GM12878 (cell line): ENCODE data around the gene TLDC2. TPM values are rescaled to one million over a fixed set of nuclear protein-coding genes. Genes with fewer than 3 reads are reported as not detected.

Source experiments
- ATF3 ChIP-seq: IDR thresholded peaks from 2 replicates; pipeline ENCODE4 v1.6.1; 2011; ENCODE audit warnings: low read depth, mild to moderate bottlenecking, low read length, moderate library complexity, borderline replicate concordance; ENCODE audit errors: extremely low read depth
- BACH1 ChIP-seq: fragments of 450-650 bp; IDR thresholded peaks from 2 replicates; pipeline ENCODE4 v1.6.1; 2017; ENCODE audit warnings: mild to moderate bottlenecking, borderline replicate concordance
- CHD1 ChIP-seq: IDR thresholded peaks from 2 replicates; pipeline ENCODE4 v1.6.1; 2012; ENCODE audit warnings: low read depth, low read length, improper control_type of control experiment
- ESRRA ChIP-seq: IDR thresholded peaks from 2 replicates; pipeline ENCODE4 v1.6.1; 2012; ENCODE audit warnings: mild to moderate bottlenecking, low read length, improper control_type of control experiment
- ETV6 ChIP-seq, 2 experiments: fragments of 450-650 bp in 1 of 2; IDR thresholded peaks in 1 of 2; conservative IDR thresholded peaks in 1 of 2; 2 replicates each; pipeline ENCODE4 v1.6.1; 2014; ENCODE audit warnings: antibody characterized with exemption in 1 of 2, borderline replicate concordance in 1 of 2, low read depth in 1 of 2, mild to moderate bottlenecking in 1 of 2, moderate library complexity in 1 of 2
- FOS ChIP-seq: IDR thresholded peaks from 3 replicates; pipeline ENCODE4 v1.6.1; 2011; ENCODE audit warnings: borderline replicate concordance; ENCODE audit not compliant: insufficient read length; ENCODE audit errors: extremely low read depth
- GABPA ChIP-seq: IDR thresholded peaks from 2 replicates; pipeline ENCODE4 v1.6.1; 2014; ENCODE audit warnings: antibody characterized with exemption, low read depth, mild to moderate bottlenecking, inconsistent platforms
- HDGF ChIP-seq: fragments of 450-650 bp; IDR thresholded peaks from 2 replicates; pipeline ENCODE4 v1.6.1; 2016; ENCODE audit warnings: antibody characterized with exemption
- IKZF2 ChIP-seq, 2 experiments: fragments of 450-650 bp; IDR thresholded peaks; 2 replicates each; pipeline ENCODE4 v1.6.1; 2017; ENCODE audit warnings: mild to moderate bottlenecking in 2 of 2, moderate library complexity in 2 of 2
- LARP7 ChIP-seq: fragments of 450-650 bp; IDR thresholded peaks from 2 replicates; pipeline ENCODE4 v1.6.1; 2017; ENCODE audit warnings: mild to moderate bottlenecking
- NFIC ChIP-seq: IDR thresholded peaks from 2 replicates; pipeline ENCODE4 v1.6.1; 2012; ENCODE audit warnings: low read depth, mild to moderate bottlenecking, inconsistent platforms, low read length, moderate library complexity
- NRF1 ChIP-seq: conservative IDR thresholded peaks from 2 replicates; pipeline ENCODE4 v1.6.1; 2011; ENCODE audit warnings: mild to moderate bottlenecking, low read depth, low read length, improper control_type of control experiment
- PAX5 ChIP-seq: IDR thresholded peaks from 2 replicates; pipeline ENCODE4 v1.6.1; 2011; ENCODE audit warnings: low read depth, low read length, borderline replicate concordance
- RUNX3 ChIP-seq: IDR thresholded peaks from 2 replicates; pipeline ENCODE4 v1.6.1; 2012; ENCODE audit warnings: low read length, inconsistent platforms
- SMAD5 ChIP-seq: IDR thresholded peaks from 2 replicates; pipeline ENCODE4 v1.6.1; 2016; ENCODE audit warnings: antibody characterized with exemption, low read depth
- SMC3 ChIP-seq: IDR thresholded peaks from 2 replicates; pipeline ENCODE4 v1.6.1; 2011; ENCODE audit warnings: low read length, improper control_type of control experiment, borderline replicate concordance
- STAT1 ChIP-seq: fragments of 450-650 bp; conservative IDR thresholded peaks from 2 replicates; pipeline ENCODE4 v1.6.1; 2014; ENCODE audit warnings: antibody characterized with exemption, mild to moderate bottlenecking
- STAT3 ChIP-seq: IDR thresholded peaks from 2 replicates; pipeline ENCODE4 v1.6.1; 2011; ENCODE audit warnings: low read depth, low read length, improper control_type of control experiment
- TAF1 ChIP-seq: IDR thresholded peaks from 2 replicates; pipeline ENCODE4 v1.6.1; 2011; ENCODE audit warnings: mild to moderate bottlenecking, low read depth, low read length, borderline replicate concordance
- ZNF207 ChIP-seq: fragments of 450-650 bp; IDR thresholded peaks from 2 replicates; pipeline ENCODE4 v1.6.1; 2014; ENCODE audit warnings: antibody characterized with exemption, mild to moderate bottlenecking, borderline replicate concordance
- ZNF24 ChIP-seq: fragments of 450-650 bp; IDR thresholded peaks from 2 replicates; pipeline ENCODE4 v1.6.1; 2017; ENCODE audit warnings: antibody characterized with exemption, mild to moderate bottlenecking
- ZNF687 ChIP-seq: fragments of 450-650 bp; IDR thresholded peaks from 2 replicates; pipeline ENCODE4 v1.6.1; 2017; ENCODE audit warnings: mild to moderate bottlenecking, moderate library complexity
- ZZZ3 ChIP-seq: IDR thresholded peaks from 2 replicates; pipeline ENCODE4 v1.6.1; 2011; ENCODE audit warnings: low read depth; ENCODE audit not compliant: control insufficient read depth, insufficient read length
- polyA plus RNA-seq, 11 experiments: library from polyadenylated mRNA; depleted of rRNA in 4 of 11; unstranded in 6 of 11; stranded (reverse) in 5 of 11; fragments of >200 nt; fragmentation: Nextera tagmentation in 4 of 11; fragmentation: Illumina TruSeq in 1 of 11; extraction: Ambion mirVana in 4 of 11; extraction: Trizol in 1 of 11; gene quantifications; 1 replicate in 1 of 11; 2 replicates in 10 of 11; pipeline versions ENCODE4 v1.2.1 to v1.2.3, GENCODE V29; 2011 to 2016; ENCODE audit warnings: inconsistent platforms in 2 of 11, missing spikeins in 2 of 11, low read depth in 1 of 11
- total RNA-seq, 4 experiments: library from RNA; depleted of rRNA in 3 of 4; stranded (reverse); fragments of >200 nt in 3 of 4; fragmentation: Illumina TruSeq in 1 of 4; extraction: Trizol in 1 of 4; gene quantifications; 2 replicates each; pipeline versions ENCODE4 v1.2.1 to v1.2.3, GENCODE V29; 2013 to 2021
- TF ChIP-seq, protein P1 (sequence below): IDR thresholded peaks from 2 replicates; pipeline ENCODE4 v1.6.1; 2012; ENCODE audit warnings: mild to moderate bottlenecking, low read depth, low read length

TLDC2 gene
- total and polyA plus RNA-seq, 10 of the 15 experiments (the other 5 are each of a cell fraction or from before 2014, with no cell fraction given) = 0.05 to 0.41 (median 0.21) TPM

DNA sequence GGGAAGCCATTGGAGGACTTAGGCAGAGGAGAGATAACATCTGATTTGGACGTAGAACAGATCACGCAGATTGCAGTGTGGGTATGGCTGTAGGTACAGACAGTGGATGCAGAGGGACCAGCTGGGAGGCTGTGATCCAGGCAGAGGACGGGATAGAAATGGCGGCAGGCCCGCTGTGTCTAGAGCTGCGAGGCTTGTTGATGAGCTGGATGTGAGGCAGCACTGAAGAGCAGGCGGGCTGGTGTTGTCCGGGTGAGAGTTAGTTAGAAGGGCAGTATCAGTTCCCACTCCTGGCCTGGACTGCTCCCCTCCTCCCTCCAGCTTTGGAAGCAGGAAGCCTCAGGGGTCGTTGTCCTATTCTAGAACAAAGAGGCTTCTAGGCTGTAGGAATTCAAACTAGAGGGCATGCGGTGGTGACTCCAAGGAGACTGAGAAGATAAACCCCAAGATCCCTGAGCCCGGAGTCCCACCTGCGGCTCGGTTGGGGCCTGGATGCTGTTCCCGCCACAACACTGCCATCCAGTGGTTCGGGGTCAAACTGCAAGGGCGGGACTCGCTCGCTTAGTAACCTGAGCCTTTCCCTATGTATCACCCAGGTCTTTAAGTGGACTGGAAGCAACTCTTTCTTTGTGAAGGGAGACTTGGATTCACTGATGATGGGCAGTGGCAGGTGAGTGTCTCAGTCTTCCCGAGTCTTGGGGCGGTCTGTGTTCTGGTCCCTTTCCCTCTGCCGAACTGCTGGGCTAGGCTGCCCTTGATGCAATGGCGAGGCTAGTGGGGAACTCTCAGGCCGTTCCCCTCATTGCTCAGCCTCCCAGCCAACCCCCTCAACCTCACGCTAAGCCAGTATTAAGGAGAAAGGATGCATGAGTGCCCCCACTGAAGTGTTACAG lies 11.2 kb downstream of the TLDC2 start (continued):
- 0 out of 2 replicates have a peak, but pooled peaks have one; percentile 40 for TF ChIP-seq ZNF687
- TF ChIP-seq ZNF207 = 0 out of 2 replicates have a peak, but pooled peaks have one; percentile 33
- no peak for TF ChIP-seq ZNF24
- TF ChIP-seq HDGF = peak; percentile 50; the same call in 1 of the 2 replicates
- TF ChIP-seq STAT1 = no peak
- peak; percentile 92 for TF ChIP-seq SMC3
- TF ChIP-seq IKZF2 (IDR thresholded peaks at IDR 0.05) = peak; percentile 35 to 39; a peak in 2 of 4 replicates
- peak; percentile 62 for TF ChIP-seq RUNX3
- TF ChIP-seq ESRRA = no peak
- no peak for TF ChIP-seq NFIC
- no peak for TF ChIP-seq FOS
- TF ChIP-seq PAX5 = no peak
- no peak for TF ChIP-seq CHD1
- no peak for TF ChIP-seq NRF1
- TF ChIP-seq, protein P1, sequence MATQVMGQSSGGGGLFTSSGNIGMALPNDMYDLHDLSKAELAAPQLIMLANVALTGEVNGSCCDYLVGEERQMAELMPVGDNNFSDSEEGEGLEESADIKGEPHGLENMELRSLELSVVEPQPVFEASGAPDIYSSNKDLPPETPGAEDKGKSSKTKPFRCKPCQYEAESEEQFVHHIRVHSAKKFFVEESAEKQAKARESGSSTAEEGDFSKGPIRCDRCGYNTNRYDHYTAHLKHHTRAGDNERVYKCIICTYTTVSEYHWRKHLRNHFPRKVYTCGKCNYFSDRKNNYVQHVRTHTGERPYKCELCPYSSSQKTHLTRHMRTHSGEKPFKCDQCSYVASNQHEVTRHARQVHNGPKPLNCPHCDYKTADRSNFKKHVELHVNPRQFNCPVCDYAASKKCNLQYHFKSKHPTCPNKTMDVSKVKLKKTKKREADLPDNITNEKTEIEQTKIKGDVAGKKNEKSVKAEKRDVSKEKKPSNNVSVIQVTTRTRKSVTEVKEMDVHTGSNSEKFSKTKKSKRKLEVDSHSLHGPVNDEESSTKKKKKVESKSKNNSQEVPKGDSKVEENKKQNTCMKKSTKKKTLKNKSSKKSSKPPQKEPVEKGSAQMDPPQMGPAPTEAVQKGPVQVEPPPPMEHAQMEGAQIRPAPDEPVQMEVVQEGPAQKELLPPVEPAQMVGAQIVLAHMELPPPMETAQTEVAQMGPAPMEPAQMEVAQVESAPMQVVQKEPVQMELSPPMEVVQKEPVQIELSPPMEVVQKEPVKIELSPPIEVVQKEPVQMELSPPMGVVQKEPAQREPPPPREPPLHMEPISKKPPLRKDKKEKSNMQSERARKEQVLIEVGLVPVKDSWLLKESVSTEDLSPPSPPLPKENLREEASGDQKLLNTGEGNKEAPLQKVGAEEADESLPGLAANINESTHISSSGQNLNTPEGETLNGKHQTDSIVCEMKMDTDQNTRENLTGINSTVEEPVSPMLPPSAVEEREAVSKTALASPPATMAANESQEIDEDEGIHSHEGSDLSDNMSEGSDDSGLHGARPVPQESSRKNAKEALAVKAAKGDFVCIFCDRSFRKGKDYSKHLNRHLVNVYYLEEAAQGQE = no peak
- TF ChIP-seq BACH1 = no peak
- TF ChIP-seq GABPA = no peak
- no peak for TF ChIP-seq ATF3
- TF ChIP-seq ZZZ3 = no peak
- TF ChIP-seq LARP7 = no peak
- no peak for TF ChIP-seq STAT3
- no peak for TF ChIP-seq ETV6 (conservative IDR thresholded peaks at IDR 0.05 in 1 of 2, IDR thresholded peaks at IDR 0.05 in 1 of 2; ENCODE audit: borderline replicate concordance in 1 of 2, low read depth in 1 of 2)
- TF ChIP-seq TAF1 = no peak
- no peak for TF ChIP-seq SMAD5
